HCT116 (cell line): ENCODE data around the gene GPD2. TPM values are rescaled to one million over a fixed set of nuclear protein-coding genes. Genes with fewer than 3 reads are reported as not detected.

ENCODE experiments used
- ATAC-seq: fragments of 200-7000 bp; cut with Tn5 transposase; 2 replicates; pipeline ENCODE4 v1.9.1; 2020; ENCODE audit warnings: mild to moderate bottlenecking, moderate library complexity
- BruUV-seq: library from RNA; stranded (reverse); fragments of 400-500 nt; replicated peaks from 2 replicates; lab custom pipeline; 2021; lab: Mats Ljungman, UMichigan
- CTCF ChIA-PET: fragments of 300-600 bp; sonication (Branson Sonifier 250); formaldehyde crosslinking; loops from one replicate; lab custom pipeline; 2021; ENCODE audit warnings: antibody characterized with exemption; lab: Charles Lee
- POLR2A ChIA-PET: fragments of 300-600, 350-600 bp; sonication (Branson Sonifier 250); formaldehyde crosslinking; loops from one replicate; lab custom pipeline; 2021; ENCODE audit warnings: antibody characterized with exemption; lab: Charles Lee
- RAD21 ChIA-PET, 2 experiments: fragments of 300-600 bp; sonication (Branson Sonifier 250); formaldehyde crosslinking; loops; one replicate each; lab custom pipeline; 2023; ENCODE audit warnings: low total read pairs in 2 of 2; ENCODE audit not compliant: uncharacterized antibody in 2 of 2, unreplicated experiment in 2 of 2, low non-redundant PET in 1 of 2; lab: Charles Lee
- DNase-seq: peaks from one replicate; pipeline ENCODE4 v3.0.0-alpha.2; 2010; ENCODE audit warnings: low read depth, low spot score
- H2AFZ ChIP-seq: fragments of 200-600 bp; shearing (Covaris generic), sonication (generic); 2 replicates; pipeline ENCODE4 v1.6.1; 2017; ENCODE audit warnings: low read depth, mixed run types, mixed read lengths, antibody characterized with exemption, low read length; ENCODE audit not compliant: poor library complexity, severe bottlenecking
- H3K27ac ChIP-seq: 2 replicates; pipeline ENCODE4 v1.5.1; 2012; ENCODE audit warnings: low read depth, low read length
- H3K27me3 ChIP-seq: fragments of 200-600 bp; sonication (generic); 2 replicates; pipeline ENCODE4 v1.6.1; 2016; ENCODE audit warnings: mixed run types, low read length, mixed read lengths; ENCODE audit not compliant: insufficient read depth
- H3K36me3 ChIP-seq, 2 experiments: fragments of 200-500 bp in 1 of 2; fragments of 200-600 bp in 1 of 2; sonication (Bioruptor generic) in 1 of 2; sonication (generic) in 1 of 2; 2 replicates each; pipeline versions ENCODE4 v1.5.1 to v1.6.1; 2014 to 2016; ENCODE audit warnings: low read length in 2 of 2, inconsistent platforms in 1 of 2, mixed read lengths in 1 of 2, mixed run types in 1 of 2; ENCODE audit not compliant: insufficient read depth in 2 of 2, control insufficient read depth in 1 of 2
- H3K4me1 ChIP-seq, 2 experiments: fragments of 200-600 bp in 1 of 2; sonication (generic) in 1 of 2; 2 replicates each; pipeline versions ENCODE4 v1.5.1 to v1.6.1; 2012 to 2017; ENCODE audit warnings: low read length in 2 of 2, inconsistent platforms in 1 of 2, mild to moderate bottlenecking in 1 of 2, mixed read lengths in 1 of 2, mixed run types in 1 of 2, moderate library complexity in 1 of 2; ENCODE audit not compliant: insufficient read depth in 2 of 2, control insufficient read depth in 1 of 2
- H3K4me2 ChIP-seq: fragments of 200-600 bp; sonication (generic); 2 replicates; pipeline ENCODE4 v1.6.1; 2017; ENCODE audit warnings: mixed run types, low read length, mixed read lengths
- H3K4me3 ChIP-seq, 2 experiments: fragments of 200-600 bp in 1 of 2; sonication (generic) in 1 of 2; replicated peaks in 1 of 2; 2 replicates each; pipeline ENCODE4 v1.5.1; 2011 to 2016; ENCODE audit warnings: low read length in 2 of 2, control low read depth in 1 of 2, low read depth in 1 of 2, mild to moderate bottlenecking in 1 of 2, mixed read lengths in 1 of 2, mixed run types in 1 of 2
- H3K79me2 ChIP-seq: fragments of 200-600 bp; sonication (generic); 2 replicates; pipeline ENCODE4 v1.6.1; 2017; ENCODE audit warnings: mild to moderate bottlenecking, mixed run types, low read length, moderate library complexity, mixed read lengths; ENCODE audit not compliant: insufficient read depth
- H3K9ac ChIP-seq: fragments of 200-600 bp; sonication (generic); 2 replicates; pipeline ENCODE4 v1.6.1; 2016; ENCODE audit warnings: low read length, mixed read lengths
- H3K9me2 ChIP-seq: fragments of 200-600 bp; sonication (generic), shearing (Covaris generic); 2 replicates; pipeline ENCODE4 v1.6.1; 2017; ENCODE audit warnings: mixed run types, mild to moderate bottlenecking, moderate library complexity; ENCODE audit not compliant: insufficient read depth
- H3K9me3 ChIP-seq, 2 experiments: fragments of 200-500 bp in 1 of 2; fragments of 200-600 bp in 1 of 2; sonication (Bioruptor generic) in 1 of 2; sonication (generic) in 1 of 2; 2 replicates each; pipeline ENCODE4 v1.6.1; 2014 to 2017; ENCODE audit warnings: low read length in 2 of 2, mixed read lengths in 2 of 2, inconsistent platforms in 1 of 2, low read depth in 1 of 2, mild to moderate bottlenecking in 1 of 2, mixed run types in 1 of 2, moderate library complexity in 1 of 2; ENCODE audit not compliant: control insufficient read depth in 1 of 2, insufficient read depth in 1 of 2
- H4K20me1 ChIP-seq: fragments of 200-600 bp; sonication (generic), shearing (Covaris generic); 2 replicates; pipeline ENCODE4 v1.6.1; 2017; ENCODE audit warnings: mixed run types, mild to moderate bottlenecking, moderate library complexity; ENCODE audit not compliant: insufficient read depth
- CEBPB ChIP-seq: IDR thresholded peaks from 2 replicates; pipeline ENCODE4 v1.6.1; 2012; ENCODE audit warnings: low read depth
- CTCF ChIP-seq, 3 experiments: fragments of 200-600 bp in 1 of 3; sonication (generic) in 1 of 3; IDR thresholded peaks in 2 of 3; conservative IDR thresholded peaks in 1 of 3; 2 replicates each; pipeline ENCODE4 v1.5.1; 2012 to 2017; ENCODE audit warnings: low read depth in 2 of 3, low read length in 2 of 3, antibody characterized with exemption in 1 of 3, borderline replicate concordance in 1 of 3, control low read depth in 1 of 3, mild to moderate bottlenecking in 1 of 3, mixed read lengths in 1 of 3, mixed run types in 1 of 3, moderate library complexity in 1 of 3; ENCODE audit not compliant: insufficient read depth in 1 of 3
- EGR1 ChIP-seq: IDR thresholded peaks from 2 replicates; pipeline ENCODE4 v1.6.1; 2012; ENCODE audit warnings: low read depth
- ELF1 ChIP-seq: IDR thresholded peaks from 2 replicates; pipeline ENCODE4 v1.6.1; 2012; ENCODE audit warnings: low read depth, borderline replicate concordance
- FOSL1 ChIP-seq: IDR thresholded peaks from 2 replicates; pipeline ENCODE4 v1.6.1; 2012; ENCODE audit warnings: low read depth
- POLR2A ChIP-seq: IDR thresholded peaks from 2 replicates; pipeline ENCODE4 v1.7.0; 2011; ENCODE audit warnings: borderline replicate concordance; ENCODE audit not compliant: insufficient read depth, insufficient read length; ENCODE audit errors: extremely low read depth
- RAD21 ChIP-seq: IDR thresholded peaks from 2 replicates; pipeline ENCODE4 v1.6.1; 2012; ENCODE audit warnings: low read depth, mild to moderate bottlenecking
- TCF7L2 ChIP-seq: IDR thresholded peaks from 2 replicates; pipeline ENCODE4 v1.7.0; 2011; ENCODE audit warnings: borderline replicate concordance, inconsistent platforms; ENCODE audit not compliant: insufficient read depth, insufficient read length; ENCODE audit errors: extremely low read depth
- YY1 ChIP-seq: IDR thresholded peaks from 2 replicates; pipeline ENCODE4 v1.6.1; 2011; ENCODE audit warnings: low read length, low read depth, moderate library complexity, mild to moderate bottlenecking; ENCODE audit not compliant: insufficient replicate concordance; ENCODE audit errors: extremely low read depth
- ZBTB33 ChIP-seq: IDR thresholded peaks from 2 replicates; pipeline ENCODE4 v1.6.1; 2011; ENCODE audit warnings: mild to moderate bottlenecking, low read length, moderate library complexity; ENCODE audit not compliant: insufficient replicate concordance; ENCODE audit errors: extremely low read depth
- ZFX ChIP-seq: fragments of 450-650 bp; IDR thresholded peaks from 2 replicates; pipeline ENCODE4 v1.6.1; 2017
- ZNF274 ChIP-seq: fragments of 200-500 bp; sonication (Bioruptor generic); IDR thresholded peaks from 2 replicates; pipeline ENCODE4 v1.6.1; 2014; ENCODE audit warnings: mild to moderate bottlenecking, low read depth, low read length, inconsistent platforms
- intact Hi-C: fragments of 100-400 bp; cut with micrococcal nuclease; formaldehyde crosslinking; loops from 2 replicates; pipeline ENCODE4 v1.10.0; 2022
- total RNA-seq: library from RNA; stranded (reverse); gene quantifications from one replicate; pipeline ENCODE4 v1.2.1, GENCODE V29; 2021; ENCODE audit not compliant: unreplicated experiment

The GPD2 gene
- total RNA-seq, 1 experiment from 2014 or later, result 80.7 TPM

GRCh38 chr2:156538083-156538504 is 101.9 kb downstream of the GPD2 start:
- DNase-seq (no peak), ATAC-seq (no peak)
- Histone ChIP-seq H3K9me3 (no peaks in the 10 kb centered on the region), H3K9ac (no peak overlapping the region), H3K4me1 (no peaks in the 10 kb centered on the region), H4K20me1 (no peaks in the 10 kb centered on the region), H3K27ac (no peak overlapping the region), H3K36me3 (no peaks in the 10 kb centered on the region), H3K9me2 (no peaks in the 10 kb centered on the region), H3K79me2 (no peaks in the 10 kb centered on the region), H3K27me3 (no peaks in the 10 kb centered on the region), H3K4me2 (no peak overlapping the region), H3K4me3 (no peak overlapping the region), H2AFZ (no peak overlapping the region)
- no TSS peak for BruUV-seq
- ChIA-PET RAD21 (no interaction called here), POLR2A (no interaction called here), CTCF (no interaction called here)
- intact Hi-C loops, result no loop called here
- TF ChIP-seq ZFX (no peak), FOSL1 (no peak), TCF7L2 (no peak), ZBTB33 (no peak), RAD21 (no peak), POLR2A (no peak), CEBPB (no peak), YY1 (no peak), EGR1 (no peak), CTCF (IDR thresholded peaks at IDR 0.05 in 2 of 3, conservative IDR thresholded peaks at IDR 0.05 in 1 of 3; ENCODE audit: borderline replicate concordance in 1 of 3, insufficient read depth in 1 of 3, low read depth in 2 of 3, low read length in 2 of 3) (no peak), ZNF274 (no peak), ELF1 (no peak)
